Non-pigmented ciliary epithelial cell (primary cell): ENCODE results near the gene KCNK5.

ENCODE experiments used
- DNase-seq: peaks from one replicate; pipeline ENCODE4 v3.0.0-alpha.2; 2010; ENCODE audit warnings: low read depth

KCNK5 gene, protein sequence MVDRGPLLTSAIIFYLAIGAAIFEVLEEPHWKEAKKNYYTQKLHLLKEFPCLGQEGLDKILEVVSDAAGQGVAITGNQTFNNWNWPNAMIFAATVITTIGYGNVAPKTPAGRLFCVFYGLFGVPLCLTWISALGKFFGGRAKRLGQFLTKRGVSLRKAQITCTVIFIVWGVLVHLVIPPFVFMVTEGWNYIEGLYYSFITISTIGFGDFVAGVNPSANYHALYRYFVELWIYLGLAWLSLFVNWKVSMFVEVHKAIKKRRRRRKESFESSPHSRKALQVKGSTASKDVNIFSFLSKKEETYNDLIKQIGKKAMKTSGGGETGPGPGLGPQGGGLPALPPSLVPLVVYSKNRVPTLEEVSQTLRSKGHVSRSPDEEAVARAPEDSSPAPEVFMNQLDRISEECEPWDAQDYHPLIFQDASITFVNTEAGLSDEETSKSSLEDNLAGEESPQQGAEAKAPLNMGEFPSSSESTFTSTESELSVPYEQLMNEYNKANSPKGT

DNA sequence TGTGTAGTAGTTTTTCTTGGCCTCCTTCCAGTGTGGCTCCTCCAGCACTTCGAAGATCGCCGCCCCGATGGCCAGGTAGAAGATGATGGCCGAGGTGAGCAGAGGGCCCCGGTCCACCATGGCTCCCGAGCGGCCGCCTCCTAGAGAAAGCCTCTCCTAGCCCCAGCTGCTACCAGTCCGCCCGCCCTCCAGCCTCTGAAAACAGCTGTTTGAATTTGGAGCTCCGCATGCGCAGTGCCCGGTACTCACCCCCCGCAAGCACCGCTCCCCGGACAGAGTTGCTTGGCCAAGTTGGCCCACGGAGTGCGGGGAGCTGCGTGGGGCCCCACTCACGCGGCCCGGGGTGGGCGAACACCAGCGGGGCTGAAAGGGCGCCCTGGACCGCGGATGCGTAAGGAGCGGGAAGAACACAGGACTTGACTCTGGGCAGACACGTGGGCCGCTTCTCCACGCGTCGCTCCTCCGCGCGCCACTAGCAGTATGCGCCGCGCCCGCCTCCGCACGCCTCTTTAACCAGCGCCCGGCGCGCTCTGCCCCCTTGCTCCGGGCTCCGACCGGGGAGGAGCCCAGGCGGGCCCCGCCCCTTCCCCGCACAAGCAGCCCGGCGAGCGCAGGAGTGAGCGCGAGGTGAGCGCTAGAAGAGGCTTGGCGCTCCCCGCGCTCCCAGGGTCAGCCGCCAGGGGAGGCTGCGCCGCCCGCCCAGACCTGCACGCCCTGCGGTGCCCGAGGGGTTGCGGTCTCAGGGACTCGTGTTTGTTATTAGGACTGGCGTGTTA is at the start of gene KCNK5:
KCNK5 (minus strand) TSS at position 484 of the 776 bp plus-strand sequence; CDS start at position 120, 364 bp downstream.
- DNase-seq: no peak

DNA sequence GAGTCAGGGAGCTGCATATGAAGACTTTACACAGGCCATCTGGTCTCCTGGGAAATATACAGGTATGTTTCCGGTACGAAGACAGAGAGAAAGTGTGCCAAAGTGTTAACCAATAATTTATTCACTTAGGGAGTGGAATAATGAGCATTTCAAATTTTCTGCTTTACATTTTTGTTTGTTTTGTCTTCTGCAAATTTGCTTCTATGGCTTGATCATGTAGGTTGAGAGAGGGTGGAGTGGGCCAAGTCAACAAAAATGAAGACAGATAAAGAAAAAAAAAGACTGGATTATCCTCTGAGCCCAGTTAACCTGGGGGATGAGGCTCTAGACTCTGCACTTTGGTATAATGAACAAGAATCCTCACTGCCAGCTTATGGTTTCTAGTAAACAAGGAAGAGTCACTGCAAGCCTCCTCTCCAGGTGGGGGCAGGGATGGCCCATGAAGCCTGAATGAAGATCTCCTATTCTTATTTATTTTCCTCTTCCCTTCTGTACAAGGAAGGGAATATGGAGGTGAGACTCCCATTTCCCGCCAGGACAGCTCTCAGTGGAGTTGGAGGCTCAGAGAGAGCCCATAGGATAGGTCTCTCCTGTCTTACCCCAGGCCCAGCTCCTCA is 47.2 kb upstream of the KCNK5 start:
- no peak for DNase-seq

DNA sequence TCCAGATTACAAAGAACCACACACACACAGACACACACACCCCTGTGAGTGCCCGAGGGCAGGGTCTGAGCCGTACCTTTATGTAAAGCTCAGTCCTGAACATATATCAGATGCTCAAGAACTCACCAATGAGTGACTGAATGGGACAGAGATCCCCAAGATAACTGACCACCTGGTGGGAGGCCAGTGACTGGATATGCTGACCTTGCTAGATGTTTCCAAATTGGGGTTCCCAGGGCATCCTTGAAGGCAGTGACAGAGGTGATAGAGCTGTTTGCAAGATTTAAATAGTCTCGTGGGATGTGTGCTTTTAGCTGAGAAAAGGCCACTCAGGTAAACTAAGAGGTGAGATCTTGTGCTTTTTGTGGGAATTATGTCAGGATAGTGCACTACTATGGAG is 45.6 kb upstream of the KCNK5 start:
- DNase-seq: no peak

DNA sequence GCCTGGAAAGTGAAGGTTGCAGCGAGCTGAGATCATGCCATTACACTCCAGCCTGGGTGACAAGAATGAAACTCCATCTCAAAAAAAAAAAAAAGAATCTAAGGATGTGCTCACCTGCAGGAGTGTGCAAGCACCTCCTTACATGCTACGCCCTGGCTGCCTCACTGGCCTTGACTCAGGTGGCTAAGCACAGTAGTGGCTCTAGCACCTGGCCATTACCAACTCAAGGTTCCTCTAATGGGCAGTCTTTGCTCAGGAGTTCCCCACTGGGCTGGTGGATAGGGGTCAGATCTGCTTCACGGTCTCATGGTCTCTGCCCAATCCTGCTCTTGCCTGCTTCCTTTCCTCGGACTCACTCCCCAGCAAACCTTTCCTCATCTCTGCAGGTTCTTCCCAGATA is 45.2 kb upstream of the KCNK5 start:
- DNase-seq: no peak

DNA sequence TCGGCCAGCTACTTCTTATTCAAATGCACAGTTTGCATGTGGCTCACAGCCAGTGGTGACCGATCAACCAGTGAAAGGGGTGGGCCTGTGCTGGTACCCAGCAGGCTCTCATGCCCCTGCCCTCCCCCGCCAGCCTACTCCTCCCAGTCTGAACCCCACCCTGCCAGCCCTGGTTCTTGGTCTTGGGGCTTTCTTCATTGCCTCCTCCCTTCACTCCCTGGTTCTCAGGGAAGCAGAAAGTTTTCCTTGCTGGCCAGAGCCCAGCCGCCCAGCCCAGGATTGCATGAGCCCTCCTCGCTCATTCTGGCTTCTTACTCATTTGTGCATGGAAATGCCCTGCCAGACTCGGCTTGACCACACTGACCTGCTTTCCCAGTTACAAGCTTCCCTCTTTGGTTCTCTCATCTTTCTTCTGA is 44.1 kb upstream of the KCNK5 start:
- no peak for DNase-seq

DNA sequence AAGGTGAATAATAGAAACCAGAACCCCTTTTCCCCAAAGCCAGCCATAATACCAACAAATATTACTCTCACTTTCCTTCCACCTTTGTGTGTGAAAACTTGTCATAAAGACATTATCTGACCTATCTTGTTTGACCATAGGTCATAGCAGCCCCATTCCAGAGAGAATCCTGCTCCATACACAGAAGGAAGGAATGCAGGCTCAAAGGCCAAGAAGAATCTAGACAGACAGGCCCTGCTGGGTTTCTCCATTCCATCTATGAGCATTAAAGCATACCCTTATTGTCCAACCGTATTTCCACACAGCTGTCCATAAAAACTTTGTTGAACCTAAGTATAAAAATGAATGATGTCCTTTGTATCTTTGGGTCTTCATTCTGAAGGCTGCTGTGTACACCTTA is 40.7 kb upstream of the KCNK5 start:
- DNase-seq: no peak

DNA sequence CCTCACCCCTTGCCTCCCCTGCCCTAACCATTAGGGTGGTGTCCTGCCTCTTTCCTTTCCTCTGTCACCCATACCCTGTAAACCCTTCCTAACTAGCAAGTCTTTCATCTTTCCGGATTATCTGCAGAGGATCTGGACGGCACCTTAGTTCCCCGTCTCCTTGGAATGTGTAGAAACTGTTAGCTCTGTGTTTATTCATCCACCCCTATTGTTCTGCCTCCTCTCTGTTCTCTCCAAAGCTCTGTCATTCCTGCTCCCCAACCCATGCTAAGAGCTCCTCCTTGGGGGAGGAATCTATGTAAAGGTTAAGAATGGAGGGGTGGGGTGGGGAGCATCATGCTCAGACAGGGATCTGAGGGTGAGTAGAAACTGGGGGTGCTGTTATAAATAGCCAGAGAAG is 39.4 kb upstream of the KCNK5 start:
- DNase-seq: no peak

DNA sequence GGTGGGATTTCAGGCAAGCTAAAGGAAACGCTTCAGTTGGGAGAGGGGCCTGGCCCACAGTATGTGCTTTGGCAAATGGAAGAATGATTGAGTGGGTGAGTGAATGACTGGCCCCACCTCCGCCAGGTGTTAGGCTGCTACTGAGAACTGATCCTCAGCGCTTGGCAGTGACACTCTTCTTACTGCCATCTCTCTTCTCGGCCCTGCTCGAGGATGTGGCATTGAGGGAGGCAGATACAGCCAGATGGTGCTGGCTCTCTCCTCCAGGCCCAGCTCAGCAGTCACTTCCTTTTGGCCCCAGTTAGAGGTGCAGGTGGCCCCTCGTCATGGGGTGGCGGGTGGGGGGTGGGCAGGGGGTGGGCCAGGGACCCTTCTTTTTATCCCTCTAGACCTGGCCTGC is 38.9 kb upstream of the KCNK5 start:
- no peak for DNase-seq

DNA sequence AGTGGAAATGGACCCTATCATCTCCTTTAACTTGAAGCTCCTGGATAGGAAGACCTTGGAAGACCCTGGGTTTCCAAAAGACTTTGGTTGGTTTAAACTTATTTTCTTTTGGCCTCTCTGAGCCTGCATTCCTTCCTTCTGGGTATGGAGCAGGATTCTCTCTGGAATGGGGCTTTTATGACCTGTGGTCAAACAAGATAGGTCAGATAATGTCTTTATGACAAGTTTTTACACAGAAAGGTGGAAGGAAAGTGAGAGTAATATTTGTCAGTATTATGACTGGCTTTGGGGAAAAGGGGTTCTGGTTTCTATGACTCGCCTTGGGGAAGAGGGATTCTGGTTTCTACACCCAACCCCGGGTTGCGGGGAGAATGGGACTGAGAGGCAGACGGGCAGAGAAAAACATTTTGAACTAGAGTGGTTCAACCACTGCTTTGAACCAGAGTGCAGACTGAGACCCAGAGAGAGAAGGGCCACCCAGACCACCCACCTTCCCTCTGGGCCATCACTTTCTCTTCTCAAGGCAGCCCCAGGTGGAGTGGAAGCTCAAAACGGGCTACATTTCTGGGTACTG is 37.6 kb upstream of the KCNK5 start:
- DNase-seq: no peak

DNA sequence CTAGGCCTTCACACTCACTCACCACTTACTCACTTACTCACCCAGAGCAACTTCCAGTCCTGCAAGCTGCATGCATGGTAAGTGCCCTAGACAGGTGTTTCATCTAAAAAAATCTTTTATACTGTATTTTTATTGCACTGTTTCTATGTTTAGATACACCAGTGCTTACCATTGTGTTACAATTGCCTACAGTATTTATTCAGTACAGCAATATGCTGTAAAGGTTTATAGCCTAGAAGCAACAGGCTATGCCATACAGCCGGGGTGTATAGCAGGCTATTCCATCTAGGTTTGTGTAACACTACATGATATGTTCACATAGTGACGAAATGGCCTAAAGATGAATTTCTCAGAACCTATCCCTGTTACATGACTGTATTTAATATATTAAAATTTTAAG is 37.1 kb upstream of the KCNK5 start:
- DNase-seq: no peak

DNA sequence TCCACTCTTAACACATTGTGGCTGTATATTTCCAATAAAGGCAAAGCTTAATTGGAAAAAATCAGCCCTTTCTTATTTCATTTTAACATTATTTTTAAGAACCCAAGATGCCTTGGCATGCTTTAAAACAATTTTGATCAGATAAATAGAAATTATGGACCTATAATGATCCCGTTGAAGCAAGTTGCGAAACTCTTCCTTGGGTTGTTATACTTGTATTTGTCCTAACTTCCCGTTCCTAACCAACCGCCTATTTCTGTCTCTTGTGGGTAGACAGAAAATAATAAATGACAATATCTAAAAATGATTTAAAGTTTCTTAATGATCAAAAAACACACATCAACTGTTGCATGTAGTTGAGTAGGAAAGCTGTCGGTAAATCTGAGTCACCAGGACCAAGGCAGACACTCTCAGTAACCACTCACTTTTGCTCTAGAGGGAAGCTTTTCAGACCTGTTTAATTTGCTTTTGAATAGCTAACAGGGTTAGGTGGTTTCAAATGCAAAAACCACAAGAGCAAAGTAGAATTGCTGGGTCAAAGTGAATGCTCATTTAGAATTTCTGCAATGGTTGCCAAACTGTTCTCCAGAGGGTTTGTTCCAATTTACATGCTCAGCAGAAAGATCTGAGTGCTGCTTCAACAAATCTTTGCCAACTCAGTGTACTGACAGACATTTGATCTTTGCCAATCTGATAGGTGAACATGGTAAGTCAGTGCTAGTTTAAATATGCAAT is 34.2 kb upstream of the KCNK5 start:
- no peak for DNase-seq

DNA sequence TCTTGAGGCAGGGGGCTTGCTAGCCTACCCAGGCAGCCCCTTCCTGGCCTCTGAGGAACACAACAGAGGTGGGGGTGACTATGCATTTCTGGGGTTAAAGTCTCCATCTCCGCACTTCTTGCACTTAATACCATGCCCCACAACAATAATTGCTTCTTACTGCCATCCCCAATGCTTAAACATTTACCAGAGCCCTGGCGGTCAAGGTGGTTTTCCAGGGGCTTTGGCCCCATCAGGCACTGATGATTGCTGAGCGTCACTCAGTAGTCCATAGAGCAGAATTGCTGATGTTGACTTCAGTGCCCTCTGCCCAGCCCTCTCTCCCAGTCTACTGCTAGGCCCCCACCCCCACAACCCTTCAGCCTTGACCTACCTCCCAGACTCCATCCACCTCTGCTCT is 32.5 kb upstream of the KCNK5 start:
- DNase-seq: no peak

DNA sequence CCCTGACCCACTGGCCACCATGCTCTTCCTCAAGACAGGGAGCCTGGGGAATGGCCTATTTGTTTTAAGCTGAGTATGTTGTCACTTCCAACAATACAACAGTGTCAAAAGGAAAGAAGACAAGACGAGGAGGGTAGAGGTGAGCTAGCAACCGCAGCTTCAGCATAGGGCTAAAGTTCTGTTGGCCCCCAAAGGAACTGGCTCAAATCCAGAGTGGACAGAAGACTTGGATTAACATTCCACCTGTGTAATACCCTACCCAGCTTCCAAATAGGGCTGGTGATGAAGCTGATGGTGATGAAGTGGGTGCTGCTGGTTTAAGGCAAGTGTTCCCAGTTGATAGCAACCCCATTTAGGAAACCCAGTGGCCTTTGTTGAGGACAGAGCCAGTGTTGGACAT is 31.7 kb upstream of the KCNK5 start:
- no peak for DNase-seq

DNA sequence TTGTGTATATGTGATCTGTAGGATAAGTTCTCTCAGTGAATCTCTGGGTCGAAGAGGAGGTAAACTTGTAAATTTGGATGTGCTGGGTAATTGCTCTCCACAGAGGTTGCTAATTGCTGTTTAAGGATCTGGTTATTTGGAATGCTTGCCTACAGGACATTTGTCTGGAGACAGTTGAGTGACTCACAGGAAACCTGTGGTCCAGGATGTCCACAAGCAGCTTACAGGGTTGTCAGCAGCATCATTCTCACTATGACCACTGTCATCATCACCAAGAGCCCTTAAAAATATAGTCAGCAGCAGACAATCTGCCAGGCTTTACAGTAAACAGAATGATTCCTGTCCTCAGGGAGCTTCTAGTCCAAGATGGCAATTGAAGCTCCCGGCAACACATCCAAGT is 31.2 kb upstream of the KCNK5 start:
- no peak for DNase-seq

DNA sequence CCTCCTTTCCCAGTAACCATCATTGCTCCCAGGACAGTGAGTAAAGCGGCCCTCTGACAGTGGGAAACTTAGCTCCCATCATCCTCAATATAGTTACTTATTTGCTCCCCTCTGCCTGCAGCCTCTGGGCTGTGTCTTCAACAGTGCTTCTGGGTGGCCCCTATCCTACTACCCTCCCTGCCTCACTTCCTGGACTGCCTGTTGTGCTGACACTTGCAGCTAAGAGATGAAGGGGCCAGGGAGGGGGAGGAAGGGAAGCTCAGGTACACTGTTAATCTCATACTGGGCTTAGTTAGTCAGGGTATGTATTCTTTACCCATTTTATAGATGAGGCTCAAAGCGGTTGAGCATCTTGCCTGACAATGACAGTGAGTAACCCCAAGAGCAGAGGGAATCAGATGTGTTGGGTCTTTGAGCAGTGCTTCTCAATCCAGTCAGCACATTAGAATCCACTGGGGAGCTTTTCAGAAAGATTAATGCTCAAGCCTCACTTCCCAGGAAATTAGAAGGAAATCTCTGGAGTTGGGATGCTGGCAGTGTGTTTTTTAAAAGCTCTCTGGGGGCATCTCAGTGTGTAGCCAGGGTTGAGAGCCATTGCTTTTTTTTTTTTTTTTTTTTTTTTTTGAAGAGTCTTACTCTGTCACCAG is 27.1 kb upstream of the KCNK5 start:
- no peak for DNase-seq

DNA sequence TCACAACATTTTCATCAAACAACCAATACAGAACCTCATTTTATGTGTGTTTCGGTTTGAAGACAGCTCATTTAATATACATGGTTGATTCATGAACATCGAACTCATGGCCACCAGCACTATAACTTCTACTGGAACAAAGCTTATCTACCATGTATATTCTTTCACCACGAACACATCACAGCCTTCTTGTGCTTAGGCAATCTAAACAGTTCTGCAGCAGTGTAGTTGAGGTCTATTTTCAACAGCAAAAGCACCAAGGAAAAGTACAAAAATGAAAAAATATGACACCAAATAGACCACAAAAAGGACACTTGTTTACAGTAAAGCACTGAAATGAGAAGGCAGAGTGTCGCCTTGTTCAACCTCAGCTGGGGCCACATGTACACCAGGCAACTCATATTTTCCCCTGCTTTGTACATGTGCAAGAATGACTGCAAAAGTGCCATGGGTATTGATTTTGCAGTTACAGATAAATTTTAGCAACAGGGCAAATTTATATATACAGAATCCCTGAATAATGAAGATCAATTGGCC is 25.8 kb upstream of the KCNK5 start:
- DNase-seq: no peak

DNA sequence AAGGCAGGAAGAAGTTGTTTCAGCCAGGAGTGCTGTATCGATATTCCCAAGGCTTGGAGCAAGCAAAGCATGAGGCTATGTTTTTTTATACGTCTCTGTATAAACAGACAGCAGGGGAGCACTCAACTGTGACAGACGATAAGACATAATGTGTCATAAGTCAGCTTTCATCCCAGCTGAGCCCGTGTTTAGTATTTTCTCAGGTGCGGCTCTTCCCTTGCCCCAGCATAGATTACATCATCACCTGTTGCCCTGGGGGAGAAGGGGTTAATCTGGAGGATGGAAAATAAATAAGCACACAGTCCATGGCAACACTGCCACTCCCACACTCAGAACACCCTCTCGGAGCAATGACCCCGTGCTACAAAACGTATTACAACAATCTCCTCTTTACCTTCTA is 22.1 kb upstream of the KCNK5 start:
- no peak for DNase-seq

DNA sequence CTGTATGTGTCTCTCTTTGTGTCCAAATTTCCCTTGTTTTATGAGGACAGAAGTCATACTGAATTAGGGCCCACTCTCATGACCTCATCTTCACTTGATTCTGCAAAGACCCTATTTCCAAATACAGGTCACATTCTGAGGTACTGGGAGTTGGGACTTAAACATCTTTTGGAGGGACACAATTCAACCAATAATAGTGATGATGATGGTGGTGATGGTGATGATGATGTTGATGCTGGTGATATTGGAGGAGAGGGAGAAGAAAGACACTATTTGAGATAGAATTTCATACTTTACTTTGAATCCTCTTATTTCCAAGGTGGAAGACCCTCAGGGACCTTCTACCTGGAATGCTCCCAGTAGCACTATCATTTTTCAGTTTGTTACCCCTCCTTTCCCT is 21.2 kb upstream of the KCNK5 start:
- DNase-seq: no peak

DNA sequence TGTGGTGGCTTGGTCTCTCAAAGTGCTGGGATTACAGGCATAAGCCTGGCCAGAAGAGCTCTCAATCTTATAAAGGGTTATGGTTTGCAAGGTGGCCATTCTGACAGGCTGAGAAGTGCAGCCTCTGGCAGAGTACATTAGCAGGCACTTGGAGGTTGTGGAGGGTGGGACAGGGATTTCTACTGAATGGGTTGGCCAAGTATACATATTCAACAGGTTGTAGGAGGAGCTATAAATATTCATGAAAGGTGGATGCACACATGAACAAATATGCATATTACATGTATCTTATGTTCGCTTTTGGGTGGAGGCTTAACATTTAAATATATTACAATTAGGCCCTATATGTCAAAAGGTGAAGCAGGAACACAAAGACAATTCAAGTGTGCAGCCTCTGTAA is 20.0 kb upstream of the KCNK5 start:
- DNase-seq: no peak

DNA sequence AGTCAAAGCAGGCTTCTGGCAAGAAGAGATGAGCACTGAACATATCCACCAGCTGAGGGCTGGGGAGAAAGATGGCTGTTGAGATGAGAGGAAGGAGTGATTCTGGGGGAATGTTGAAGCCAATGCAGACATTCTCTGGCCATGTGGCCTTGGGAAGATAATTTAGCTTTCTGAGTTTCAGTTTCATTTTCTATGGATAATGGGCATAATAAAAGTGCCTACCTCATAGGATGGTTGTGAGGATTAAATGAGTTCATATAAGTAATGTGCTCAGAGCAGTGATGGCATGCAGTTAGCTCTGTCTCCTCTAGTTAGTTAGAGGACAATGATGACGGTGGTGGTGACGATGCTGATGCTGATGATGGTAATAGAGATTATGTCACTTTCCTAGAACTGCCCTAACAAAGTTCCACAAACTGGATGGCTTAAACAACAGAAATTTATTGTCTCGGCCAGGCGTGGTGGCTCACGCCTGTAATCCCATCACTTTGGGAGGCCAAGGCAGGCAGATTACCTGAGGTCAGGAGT is 18.5 kb upstream of the KCNK5 start:
- no peak for DNase-seq

DNA sequence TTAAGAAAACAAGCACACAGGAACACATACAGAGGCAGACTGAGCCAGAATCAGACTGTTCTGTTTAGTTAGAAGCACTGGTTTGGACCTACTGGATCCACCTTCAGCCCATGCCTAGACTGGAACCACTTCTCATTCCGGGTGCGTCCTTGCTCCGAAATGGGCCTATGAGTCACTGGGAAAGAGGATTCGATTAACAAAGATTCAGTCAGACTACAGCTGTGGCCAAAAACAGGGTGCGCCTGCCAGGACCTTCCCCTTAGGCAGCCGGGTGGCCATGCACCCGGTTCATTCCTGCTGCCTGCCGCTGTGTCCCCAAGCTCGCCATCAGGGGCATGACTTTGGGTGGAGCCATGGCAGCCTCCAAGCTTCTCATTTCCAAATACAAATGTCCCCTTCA is 14.5 kb upstream of the KCNK5 start:
- no peak for DNase-seq
